Breast epithelium (tissue), 3 donors: ENCODE measurements around the gene ETS2.

Experiments used
- POLR2A ChIP-seq: fragments of 450-650 bp; IDR thresholded peaks from one replicate; pipeline ENCODE4 v1.6.1; 2016; ENCODE audit warnings: antibody characterized with exemption, mild to moderate bottlenecking, moderate library complexity
- POLR2AphosphoS5 ChIP-seq, 3 donors: sonication (generic); formaldehyde crosslinking; IDR thresholded peaks; one replicate each; pipeline ENCODE4 v1.6.1; 2017; ENCODE audit warnings: antibody characterized with exemption in 3 of 3
- TF ChIP-seq, protein P1 (sequence below), 3 donors: fragments of 450-650 bp; IDR thresholded peaks; one replicate each; pipeline ENCODE4 v1.5.1; 2016 to 2017; ENCODE audit warnings: antibody characterized with exemption in 3 of 3, mild to moderate bottlenecking in 3 of 3, moderate library complexity in 3 of 3

DNA sequence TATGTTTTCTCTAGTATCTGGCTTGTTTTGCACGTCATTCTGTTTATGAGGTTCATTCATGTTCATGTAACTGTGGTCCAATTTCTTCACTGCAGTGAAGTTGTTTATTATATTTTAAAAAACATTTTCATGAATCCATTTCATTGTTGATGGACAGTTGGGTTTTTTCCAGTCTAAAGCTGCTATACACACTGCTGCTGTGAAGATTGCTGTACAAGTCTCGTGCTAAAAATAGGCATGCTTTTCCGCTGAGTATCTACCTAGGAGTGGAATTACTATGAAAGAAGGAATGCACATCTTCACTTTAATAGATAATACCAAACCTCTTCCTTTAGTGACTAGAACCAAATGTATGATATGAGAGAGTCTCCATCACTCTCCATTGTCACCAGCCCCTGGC is 49.0 kb upstream of the ETS2 start:
- TF ChIP-seq, protein P1, sequence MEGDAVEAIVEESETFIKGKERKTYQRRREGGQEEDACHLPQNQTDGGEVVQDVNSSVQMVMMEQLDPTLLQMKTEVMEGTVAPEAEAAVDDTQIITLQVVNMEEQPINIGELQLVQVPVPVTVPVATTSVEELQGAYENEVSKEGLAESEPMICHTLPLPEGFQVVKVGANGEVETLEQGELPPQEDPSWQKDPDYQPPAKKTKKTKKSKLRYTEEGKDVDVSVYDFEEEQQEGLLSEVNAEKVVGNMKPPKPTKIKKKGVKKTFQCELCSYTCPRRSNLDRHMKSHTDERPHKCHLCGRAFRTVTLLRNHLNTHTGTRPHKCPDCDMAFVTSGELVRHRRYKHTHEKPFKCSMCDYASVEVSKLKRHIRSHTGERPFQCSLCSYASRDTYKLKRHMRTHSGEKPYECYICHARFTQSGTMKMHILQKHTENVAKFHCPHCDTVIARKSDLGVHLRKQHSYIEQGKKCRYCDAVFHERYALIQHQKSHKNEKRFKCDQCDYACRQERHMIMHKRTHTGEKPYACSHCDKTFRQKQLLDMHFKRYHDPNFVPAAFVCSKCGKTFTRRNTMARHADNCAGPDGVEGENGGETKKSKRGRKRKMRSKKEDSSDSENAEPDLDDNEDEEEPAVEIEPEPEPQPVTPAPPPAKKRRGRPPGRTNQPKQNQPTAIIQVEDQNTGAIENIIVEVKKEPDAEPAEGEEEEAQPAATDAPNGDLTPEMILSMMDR (IDR thresholded peaks at IDR 0.05) = no peak
- TF ChIP-seq POLR2AphosphoS5 (IDR thresholded peaks at IDR 0.05) = no peak
- no peak for TF ChIP-seq POLR2A
